IPS-NIHi7 (cell line): Measurements from ENCODE around the gene TM9SF3.

ENCODE experiments used
- DNase-seq: peaks from one replicate; pipeline ENCODE4 v3.0.0; 2012; ENCODE audit warnings: mixed read lengths; ENCODE audit errors: extremely low spot score

The TM9SF3 gene

DNA sequence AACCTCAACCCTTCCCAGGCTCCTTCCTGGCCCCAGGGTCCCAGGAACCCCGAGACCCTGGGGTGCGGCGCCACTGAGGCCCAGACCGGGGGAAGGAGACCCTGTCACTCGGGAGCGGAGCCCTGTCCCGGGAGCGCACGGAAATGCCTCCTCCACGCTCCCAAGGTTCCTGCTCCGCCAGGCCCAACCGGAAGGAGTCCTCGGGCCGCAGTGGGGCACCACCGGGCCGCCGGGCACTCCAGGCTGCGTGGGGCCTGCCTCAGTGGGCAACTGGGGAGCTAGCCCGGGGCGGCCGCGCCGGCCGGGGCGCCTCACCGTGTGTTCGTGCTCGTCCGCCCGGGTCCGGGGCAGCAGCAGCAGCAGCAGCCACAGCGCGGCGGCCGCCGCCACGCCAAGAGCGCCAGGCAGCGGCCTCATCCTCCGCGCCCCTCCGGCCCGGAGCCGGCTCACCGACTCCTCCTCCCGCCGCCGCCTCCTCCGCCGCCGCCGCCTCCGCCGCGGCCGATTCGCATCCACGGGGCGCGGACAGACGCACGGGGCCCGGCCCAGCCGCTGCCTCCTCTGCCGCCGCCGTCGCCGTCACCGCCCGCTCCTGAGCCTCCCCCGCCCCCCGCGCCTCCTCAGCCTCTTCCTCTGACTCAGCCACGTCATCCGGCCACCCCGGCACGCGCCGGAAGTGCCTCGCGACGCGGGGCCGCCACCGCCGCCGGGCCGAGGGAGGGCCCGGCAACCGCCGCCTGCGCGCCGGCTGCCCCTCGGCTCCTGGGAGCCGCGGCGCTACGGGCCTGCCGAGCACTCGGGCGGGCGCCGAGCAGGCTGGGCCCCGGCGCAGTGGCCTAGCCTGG lies at the start of gene TM9SF3:
Gene TM9SF3 (minus strand): TSS at position 594 of the 845 bp plus-strand sequence. CDS start 177 bp downstream, at position 417.
- DNase-seq = peak; percentile 93

DNA sequence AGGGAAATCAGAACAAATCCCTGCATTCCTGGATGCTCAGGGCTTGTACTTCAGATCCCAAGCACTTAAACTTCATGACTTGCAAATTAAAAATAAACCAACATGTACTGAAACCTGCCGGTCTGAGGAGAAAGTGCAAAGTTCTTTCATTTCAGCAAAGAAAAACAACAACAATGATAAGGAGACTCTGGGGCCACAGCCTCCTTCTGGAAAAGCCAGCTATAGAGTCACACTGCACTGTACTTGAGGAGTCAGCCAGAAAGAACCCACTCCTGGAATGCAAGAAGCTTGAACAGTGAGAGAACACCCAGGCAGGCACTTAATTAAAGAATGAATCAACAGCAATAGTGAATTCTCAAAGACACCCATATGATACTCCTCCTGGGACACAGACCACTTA lies 49.7 kb upstream of the TM9SF3 start:
- DNase-seq = no peak

DNA sequence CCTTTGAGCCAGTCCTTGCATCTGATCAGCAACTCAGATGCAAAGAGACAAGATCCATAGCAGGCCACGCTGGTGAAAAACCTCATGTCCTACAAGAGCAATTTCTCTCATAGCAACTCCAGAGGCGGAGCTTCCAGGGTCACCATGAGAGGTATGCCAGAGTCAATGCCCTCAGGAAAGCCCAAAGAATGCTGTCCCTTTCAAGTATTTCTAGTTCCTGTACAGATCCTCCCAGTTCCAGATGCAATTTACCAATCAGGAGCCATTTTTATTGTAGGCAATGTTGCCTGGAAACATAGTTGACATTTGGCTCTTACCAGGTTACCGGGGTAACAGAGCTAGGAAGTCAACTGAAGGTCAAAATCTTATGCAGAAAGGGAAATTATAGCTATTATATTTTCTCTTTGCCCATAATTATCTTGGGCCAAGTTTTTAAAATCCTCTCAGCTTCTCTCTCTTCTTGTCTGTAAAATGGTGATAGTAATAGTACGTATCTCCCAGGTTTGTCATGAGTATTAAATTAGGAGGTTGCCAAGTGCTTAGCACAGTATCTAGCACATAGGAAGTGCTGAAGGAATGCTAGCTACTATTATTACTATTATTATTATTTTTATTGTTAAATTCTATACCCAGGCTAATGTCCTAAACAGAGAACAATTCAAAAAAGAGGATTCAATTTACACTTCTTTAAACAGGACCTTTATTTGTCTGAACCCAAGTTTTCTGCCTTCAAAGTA lies 46.3 kb upstream of the TM9SF3 start:
- DNase-seq = no peak

DNA sequence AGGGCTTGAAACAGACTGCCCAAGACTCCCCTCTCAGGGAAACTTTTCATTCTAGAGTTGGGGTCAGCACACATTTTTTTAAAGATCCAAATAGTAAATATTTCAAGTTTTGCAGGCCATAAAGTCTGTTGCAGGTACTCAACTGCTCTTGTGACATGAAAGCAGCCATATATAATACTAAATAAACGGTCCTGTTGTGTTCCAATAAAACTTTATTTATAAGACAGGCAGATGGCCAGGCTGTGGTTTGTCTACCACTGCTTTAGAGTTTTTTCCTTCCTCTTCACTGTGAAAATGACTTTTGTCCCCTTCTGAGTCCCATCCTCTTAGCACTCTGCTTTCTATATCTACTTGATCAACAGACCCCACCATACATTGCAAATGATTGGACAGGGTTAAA lies 40.5 kb upstream of the TM9SF3 start:
- no peak for DNase-seq

DNA sequence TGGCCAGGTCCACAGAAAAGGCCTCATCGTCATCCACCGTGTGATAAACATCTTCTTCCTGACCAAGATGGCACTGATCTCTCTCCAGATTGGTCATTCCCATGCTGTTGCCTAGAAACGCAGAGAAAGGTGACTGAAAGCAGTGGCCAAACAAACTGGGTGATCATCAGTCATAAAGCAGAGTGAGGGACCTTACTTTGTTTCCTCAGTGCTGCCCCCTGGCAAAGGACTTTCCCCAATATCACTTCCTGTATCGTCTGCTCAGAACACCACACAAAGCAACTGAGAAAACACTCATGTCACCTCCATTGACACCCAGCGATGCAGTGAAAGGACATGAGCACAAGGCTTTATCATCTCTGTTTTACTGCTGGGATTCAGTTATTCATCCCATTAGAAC lies 40.0 kb upstream of the TM9SF3 start:
- DNase-seq = peak; percentile 62

DNA sequence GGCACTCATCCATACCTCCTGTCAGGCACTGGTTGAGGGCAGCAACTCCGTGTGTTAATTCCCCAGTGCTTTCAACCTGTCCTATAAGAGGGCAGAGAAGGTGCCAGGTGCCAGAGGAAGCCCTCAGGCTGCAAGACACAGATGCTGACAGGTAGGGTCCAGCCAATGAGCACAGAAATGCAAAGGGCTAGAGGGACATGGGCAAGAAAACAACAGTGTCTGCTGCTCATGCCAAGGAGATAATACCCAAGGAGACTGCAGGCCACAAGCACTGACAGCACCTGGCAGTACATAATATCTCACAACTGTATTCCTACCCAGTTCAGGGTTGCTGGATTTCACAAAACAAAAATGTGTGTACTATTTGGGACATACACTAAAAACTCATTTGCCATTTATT lies 38.4 kb upstream of the TM9SF3 start:
- DNase-seq = no peak

DNA sequence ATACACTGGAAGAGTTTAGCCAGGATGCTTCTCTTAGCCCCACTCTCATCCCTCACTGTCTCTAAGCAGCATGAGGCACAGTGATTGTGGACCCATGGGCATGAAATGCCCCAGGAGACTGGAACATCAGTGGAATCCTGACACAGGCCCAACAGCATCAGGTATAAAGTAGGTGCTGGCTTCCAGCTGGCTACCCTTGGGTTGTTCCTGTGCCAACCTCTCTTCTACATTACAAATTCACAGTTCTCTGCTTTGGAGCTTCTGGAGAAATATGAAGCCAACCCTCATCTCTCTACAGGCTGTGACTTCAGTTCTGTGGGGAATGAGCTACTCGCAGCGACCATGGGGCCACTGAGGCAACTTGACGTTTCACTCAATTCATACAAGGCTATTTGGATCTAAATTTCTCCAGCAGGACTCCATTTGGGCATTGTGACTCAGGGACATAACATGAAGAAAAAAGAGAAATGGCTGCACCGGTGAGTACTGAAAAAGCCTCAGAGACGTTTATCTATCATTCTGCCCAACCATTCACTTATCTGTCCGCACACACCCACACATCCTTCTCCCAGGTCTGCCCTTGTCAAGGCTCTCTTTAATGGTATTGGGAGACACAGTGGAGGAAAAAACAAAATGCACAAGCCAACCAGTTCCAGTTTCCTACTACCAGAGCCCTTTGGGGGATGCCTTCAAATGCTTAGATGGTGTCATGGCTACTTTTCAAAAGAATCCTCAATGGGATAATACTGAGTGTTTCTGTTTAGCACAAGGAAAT lies 35.4 kb upstream of the TM9SF3 start:
- no peak for DNase-seq

DNA sequence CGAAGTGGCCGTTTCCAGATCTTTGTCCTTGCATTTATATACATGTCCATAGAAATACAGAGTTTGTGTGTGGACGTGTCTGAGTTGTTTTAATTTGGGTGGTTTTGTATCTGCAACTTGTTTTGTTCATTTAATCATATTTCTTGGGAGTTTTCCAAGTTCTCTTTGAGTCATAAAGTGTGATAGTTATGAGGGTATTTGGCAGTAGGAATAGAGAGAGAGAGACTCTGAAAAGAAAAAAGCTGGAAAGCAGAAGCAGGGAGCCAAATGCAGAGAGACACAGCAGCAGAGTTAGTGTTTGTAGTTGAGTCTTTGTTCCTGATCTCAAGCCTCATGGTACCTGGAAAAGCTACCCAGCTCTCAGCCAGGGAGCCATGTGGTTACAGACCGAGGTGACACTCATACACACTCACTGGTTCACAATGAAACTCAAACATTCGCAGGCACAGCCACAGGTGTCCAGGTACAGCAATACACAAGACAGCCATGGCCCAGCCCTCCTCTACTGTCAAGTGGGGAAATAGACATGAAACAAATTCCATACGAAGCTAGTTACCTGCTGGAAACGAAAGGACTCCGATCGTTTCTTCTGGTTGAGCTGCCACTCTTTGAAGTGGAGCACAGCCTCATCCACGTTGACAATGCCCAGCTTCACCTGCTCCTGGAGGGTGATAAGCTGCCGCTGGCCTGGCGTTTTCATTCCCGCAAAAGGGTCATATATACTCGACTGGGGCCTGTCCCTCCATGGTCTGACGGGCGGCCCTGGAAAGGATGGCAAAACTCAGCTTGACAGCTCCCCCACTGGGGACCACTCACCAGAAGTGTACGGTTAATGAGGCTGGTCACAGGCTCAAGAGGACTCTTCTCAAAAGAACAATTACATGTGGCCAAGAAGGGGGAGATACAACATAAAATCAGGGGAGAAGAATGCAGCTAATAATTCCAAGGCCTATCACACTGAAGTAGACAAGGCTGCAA lies 33.3 kb upstream of the TM9SF3 start:
- no peak for DNase-seq

DNA sequence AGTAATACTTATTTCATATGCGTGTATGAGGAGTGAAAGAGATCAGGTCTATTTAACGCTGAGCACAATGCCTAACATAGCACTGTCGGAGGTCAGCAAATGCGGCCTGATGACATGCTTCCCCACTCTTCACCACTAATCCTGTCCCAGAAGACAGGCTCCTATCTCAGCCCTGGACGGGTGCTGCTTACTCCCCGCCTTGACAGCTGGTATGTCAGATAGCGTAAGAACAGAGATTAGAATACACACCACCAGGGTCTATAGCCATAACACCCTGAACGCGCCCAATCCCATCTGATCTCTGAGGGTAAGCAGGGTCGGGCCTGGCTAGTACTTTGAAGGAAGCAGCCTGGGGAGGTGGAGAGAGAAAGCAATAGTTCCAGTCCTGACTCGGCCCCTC lies 32.3 kb upstream of the TM9SF3 start:
- DNase-seq = no peak

DNA sequence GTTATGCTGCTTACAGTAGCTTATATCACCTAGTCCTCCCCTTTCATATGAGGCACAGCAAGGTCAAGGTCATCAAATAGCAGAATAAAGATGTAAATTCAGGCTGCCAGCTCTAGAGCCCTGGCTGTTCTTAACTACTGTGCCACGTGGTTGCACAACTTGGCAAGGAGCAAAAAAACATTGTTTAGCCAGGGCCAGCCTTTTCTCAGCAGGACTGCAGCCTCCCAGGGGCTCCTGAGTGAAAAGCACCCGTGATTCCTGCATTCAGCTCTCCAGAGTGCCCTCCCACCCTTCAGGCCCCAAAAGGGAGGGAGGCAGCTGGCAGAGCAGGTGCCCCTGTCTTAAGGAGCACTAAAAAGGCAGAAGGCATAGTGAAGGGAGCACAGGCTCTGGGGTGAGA lies 31.8 kb upstream of the TM9SF3 start:
- DNase-seq = no peak

DNA sequence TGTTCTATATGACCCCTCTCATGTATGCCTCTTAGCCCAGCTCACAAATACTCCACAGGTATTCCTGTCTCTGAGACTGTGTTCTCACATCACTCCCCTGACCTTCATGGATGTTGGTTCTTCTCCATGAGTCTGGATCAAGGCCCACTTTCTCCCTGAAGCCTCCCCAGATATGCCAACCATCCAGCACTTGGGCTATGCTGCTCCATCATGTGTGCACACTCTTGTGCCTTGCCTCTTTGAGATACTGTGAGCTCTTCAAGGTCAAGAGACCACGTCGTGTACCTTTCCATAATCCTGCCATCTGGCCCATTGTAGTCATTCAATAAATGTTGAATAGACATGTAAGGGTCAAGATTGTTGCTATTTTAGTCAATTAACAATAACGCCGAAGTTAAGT lies 30.1 kb upstream of the TM9SF3 start:
- no peak for DNase-seq

DNA sequence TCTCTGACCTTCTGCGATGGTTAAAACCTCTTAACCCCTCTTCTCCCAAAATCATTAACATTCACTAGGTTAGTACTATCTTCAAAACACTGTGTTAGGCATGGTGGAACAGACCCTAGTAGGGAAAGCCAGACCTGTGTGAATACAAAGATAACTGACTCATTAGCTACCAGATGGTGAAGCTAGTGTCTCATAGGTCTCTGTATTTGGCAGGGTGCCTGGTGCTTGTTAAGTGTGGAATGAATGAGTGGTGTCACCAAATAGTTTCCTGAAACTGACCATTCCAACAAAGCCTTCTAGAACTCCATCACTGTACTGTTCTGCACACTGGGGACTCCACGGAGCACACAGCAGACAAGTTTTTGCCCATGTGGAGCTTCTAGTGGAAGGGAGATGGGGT lies 27.7 kb upstream of the TM9SF3 start:
- DNase-seq = no peak

DNA sequence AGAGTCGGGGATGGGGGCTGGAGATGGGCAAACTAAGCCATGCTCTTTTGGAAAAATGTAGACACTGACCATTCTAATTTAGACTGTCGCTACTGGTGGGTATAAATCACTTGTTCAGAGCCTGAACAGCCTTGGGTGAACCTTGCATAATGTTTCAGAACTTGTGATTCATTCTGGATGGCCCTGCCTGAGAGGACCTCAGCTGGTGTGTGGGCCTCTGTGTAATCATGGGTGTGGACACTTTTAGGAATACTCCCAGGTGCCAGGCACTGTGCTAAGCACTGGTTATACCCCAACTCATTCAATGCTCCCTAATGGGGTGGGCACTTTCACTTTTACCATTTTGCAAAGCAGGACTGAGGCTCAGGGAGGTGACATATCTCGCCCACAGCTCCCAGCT lies 26.8 kb upstream of the TM9SF3 start:
- no peak for DNase-seq

DNA sequence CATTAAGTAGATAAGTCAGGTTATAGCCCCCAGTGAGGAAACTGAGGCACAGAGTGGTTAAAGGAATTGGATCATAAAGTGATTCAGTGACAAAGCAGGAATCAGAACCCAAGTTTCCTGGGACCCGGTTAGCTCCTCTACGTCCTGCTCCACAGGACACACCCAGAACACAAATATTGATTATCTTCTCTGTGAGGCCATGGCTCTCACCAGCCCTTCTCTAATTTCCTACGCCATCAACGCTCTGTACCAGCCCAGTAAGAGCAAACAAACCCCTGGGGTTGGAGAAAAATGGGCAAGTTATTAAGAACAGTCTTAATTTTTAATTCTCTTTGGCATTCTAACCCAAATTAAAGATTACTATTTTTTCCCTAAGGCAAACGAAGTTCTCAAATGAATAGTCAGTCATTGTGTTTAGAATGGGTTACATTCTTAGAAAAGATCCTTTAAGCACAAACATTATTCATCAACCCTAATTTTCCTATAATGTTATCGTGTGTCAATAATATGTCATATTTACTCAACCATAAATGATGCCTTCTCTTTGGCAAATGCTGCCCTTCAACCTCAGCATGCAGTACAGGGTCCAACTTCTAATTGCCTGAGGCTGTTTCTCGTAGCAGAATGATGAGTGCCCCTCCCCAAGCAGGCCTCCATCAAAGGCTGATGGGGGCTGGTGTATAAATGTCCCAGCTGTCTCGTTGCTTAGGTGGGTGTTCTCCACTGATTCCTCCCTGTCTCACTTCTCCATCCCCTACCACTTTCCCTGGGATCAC lies 25.4 kb upstream of the TM9SF3 start:
- DNase-seq = no peak

DNA sequence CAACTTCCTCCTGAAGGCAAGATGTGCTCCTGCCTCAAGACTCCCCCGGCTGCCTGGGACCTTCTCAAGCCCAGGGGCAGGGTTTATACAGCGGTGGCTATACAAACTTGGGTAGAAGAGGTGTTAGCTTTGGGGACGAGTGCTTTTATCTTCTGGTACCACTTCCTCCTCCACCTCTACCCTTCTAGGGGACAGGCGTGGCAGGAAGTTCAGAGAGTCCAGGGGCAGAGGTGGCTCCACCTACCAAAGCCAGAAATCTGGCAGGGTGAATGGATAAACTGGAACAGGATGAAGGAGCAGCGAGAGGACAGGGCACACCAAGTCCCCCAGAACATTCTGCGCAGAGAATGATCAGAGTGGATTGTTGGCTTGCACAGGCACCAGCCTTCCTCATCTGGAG lies 24.0 kb upstream of the TM9SF3 start:
- DNase-seq = no peak

DNA sequence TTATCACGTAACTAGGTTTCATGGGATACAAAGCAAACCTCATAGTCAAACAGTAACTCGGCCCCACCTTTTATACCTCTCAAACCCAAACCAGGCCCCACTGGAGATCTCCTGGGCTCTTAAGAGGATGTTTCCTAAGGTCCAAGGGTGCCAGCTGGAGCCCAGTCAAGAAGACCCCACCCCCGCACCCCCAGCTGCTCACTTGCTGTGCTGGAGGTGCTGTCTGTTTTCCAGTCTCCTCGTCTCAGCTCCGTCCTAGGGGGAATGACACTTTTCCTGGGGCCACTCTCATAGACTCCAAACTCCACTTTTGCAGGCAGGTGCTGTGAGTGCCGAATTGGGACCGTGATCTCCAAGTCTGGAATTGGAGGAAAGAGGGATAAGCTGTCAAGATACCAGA lies 22.7 kb upstream of the TM9SF3 start:
- no peak for DNase-seq

DNA sequence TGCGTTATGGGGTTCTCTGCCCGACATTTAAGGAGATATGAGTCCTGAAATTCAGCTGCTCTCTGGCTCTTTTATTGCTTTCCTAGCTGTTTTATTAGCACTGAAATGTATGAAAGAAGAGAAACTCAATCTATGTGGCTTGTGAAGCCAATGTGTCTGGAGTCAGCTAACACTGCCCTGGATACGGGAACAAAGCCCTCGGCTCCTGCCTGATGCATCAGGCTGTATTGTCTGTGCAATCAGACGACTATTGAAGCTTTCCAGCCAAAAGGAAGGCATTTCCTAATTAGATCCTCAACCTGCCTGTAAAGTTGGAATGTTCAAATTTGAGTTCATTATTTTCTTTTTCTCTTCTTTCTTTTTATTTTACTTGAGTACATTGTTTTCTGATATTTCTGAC lies 22.0 kb upstream of the TM9SF3 start:
- DNase-seq = no peak

DNA sequence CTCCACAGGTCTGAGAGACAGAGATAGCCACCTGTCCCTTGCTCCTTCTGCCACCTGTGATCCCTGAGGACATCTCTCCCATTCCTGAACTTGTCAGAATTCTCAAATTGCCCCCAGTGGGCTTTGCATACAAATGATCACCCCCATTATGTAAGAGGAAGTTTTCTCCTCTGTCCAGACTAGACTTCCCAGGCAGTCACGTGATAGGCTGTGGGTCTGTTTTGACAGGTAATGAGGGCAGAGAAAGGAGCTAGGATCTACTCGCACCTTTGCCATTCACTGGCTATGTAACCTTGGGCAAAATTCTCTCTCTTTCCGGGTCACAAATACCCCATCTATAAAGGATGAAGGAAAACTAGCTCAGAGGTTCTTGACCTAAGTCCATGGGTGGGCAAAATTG lies 21.4 kb upstream of the TM9SF3 start:
- no peak for DNase-seq

DNA sequence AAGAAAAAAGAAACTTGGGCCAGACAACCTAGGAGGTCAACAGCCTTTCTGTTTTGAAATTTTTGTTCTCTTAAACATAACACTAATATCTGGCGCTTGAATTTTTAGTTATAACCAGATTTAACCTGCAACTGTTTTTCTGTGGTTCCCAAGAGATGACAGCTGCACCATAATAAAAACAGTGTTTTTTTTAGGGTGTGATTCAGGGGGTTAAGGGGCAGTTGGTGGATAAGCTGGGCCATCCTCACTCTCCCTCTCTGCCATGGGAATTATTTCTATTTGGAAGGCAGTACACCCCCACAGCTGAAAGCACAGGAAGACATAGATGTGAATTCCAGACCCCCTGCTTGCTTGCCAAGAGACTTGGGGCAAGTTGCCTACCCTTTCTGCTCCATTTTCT lies 20.1 kb upstream of the TM9SF3 start:
- no peak for DNase-seq

DNA sequence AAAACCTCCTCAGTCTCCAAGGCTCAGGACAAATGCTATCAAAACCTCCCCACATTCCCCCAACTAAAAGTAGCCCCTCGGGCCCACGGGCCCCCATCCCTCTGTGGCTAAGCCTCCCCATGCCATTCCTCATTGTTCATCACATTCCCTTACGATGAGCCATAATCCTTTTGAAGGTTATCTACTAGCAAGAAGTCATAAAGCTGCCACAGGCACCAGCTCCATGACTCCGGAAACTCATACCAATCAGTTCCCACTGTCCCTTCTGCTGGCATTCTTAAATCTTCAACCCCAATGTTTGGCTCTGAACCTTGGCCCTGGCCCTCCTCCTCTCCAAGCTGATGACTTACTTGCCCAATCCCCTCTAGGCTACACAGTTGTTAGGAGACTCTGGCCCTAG lies 19.4 kb upstream of the TM9SF3 start:
- DNase-seq = no peak

DNA sequence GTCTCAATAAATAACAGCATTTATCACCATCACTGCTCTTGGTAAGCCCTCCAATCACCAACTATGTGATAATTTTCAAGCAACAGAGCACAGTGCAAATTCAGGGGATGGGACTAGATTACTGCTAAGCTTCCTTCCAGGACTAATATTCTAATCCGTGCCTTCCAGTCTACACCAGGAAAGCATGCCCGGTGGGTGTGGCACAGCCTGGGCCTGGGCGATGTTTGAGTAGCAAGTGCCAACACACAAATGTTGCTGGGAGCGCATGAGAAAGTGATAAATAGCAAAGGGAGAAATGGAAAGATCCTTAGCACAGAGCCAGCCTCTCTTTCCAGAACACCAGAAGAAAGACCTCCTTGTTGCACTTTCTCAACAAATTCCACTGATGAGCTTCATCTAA lies 13.5 kb upstream of the TM9SF3 start:
- DNase-seq = no peak
